ENCODE measurements around the gene SMC5. TPM values are rescaled to one million over a fixed set of nuclear protein-coding genes. Genes with fewer than 3 reads are reported as not detected.
"Not testable (repeated sequence)": the region's sequence is repeated elsewhere in the genome, so short reads cannot be mapped to it uniquely, and the experiment has no call there.

SMC5 gene
- total and polyA plus RNA-seq, 8 donors, result 25.5 to 96.0 (median 74.2) TPM

GRCh38 chr9:70304810-70305209, 46.0 kb downstream of the SMC5 start:
- no peaks in the 10 kb centered on the region for H3K4me1 ChIP-seq
- TF ChIP-seq CTCF (IDR thresholded peaks at IDR 0.05), result no peak
- H3K27ac ChIP-seq, result no peak overlapping the region
- peaks cover 0 to 83% of the 10 kb centered on the region in 2 donors for H3K36me3 ChIP-seq
- DNase-seq (no peak), ATAC-seq (no peak)
- H3K27me3 ChIP-seq, result no peaks in the 10 kb centered on the region
- no peaks in the 10 kb centered on the region for H3K9me3 ChIP-seq
- H3K4me3 ChIP-seq, result no peak overlapping the region
- intact Hi-C loops (cut with DNase I), result no loop called here

GRCh38 chr9:70315389-70315788, 56.6 kb downstream of the SMC5 start:
- intact Hi-C loops (cut with DNase I), result no loop called here
- peaks cover 0 to 85% of the 10 kb centered on the region in 2 donors for H3K36me3 ChIP-seq
- ATAC-seq, result no peak

GRCh38 chr9:70318002-70318401, 59.2 kb downstream of the SMC5 start:
- intact Hi-C loops (cut with DNase I), result no loop called here
- no peak for TF ChIP-seq CTCF (IDR thresholded peaks at IDR 0.05)
- Histone ChIP-seq H3K9me3 (no peaks in the 10 kb centered on the region), H3K4me1 (no peaks in the 10 kb centered on the region), H3K36me3 (peaks cover 0 to 87% of the 10 kb centered on the region in 2 donors), H3K27ac (no peak overlapping the region), H3K27me3 (no peaks in the 10 kb centered on the region), H3K4me3 (no peak overlapping the region)
- ATAC-seq (no peak), DNase-seq (no peak)

More at GRCh38 chr9:70315389-70315788, 56.6 kb downstream of the SMC5 start:
- no peak for TF ChIP-seq CTCF (IDR thresholded peaks at IDR 0.05)
- no peak for DNase-seq
- Histone ChIP-seq H3K9me3 (no peaks in the 10 kb centered on the region), H3K27me3 (no peaks in the 10 kb centered on the region), H3K4me1 (no peaks in the 10 kb centered on the region), H3K4me3 (no peak overlapping the region), H3K27ac (no peak overlapping the region)

- no peak for TF ChIP-seq CTCF (IDR thresholded peaks at IDR 0.05)
- Histone ChIP-seq H3K27ac (no peak overlapping the region), H3K4me3 (no peak overlapping the region), H3K36me3 (peaks cover 0 to 84% of the 10 kb centered on the region in 2 donors), H3K9me3 (no peaks in the 10 kb centered on the region), H3K4me1 (no peaks in the 10 kb centered on the region), H3K27me3 (no peaks in the 10 kb centered on the region)
- ATAC-seq (no peak), DNase-seq (no peak)
- intact Hi-C loops (cut with DNase I), result loop anchor here in 1 of 2 donors (10.0 kb wide), 1 partner anchor 57 kb away; no protein-coding TSS in a partner anchor
These were observed 63.3 kb downstream of the SMC5 start for GRCh38 chr9:70322096-70322495.

GRCh38 chr9:70324963-70325362, 66.2 kb downstream of the SMC5 start:
- intact Hi-C loops (cut with DNase I), result loop anchor here in 1 of 2 donors (10.0 kb wide), 1 partner anchor 60 kb away; no protein-coding TSS in a partner anchor
- Histone ChIP-seq H3K36me3 (peaks cover 0 to 80% of the 10 kb centered on the region in 2 donors), H3K4me3 (no peak overlapping the region), H3K9me3 (peaks cover 0 to 2% of the 10 kb centered on the region in 2 donors), H3K27ac (no peak overlapping the region), H3K4me1 (no peaks in the 10 kb centered on the region), H3K27me3 (no peaks in the 10 kb centered on the region)
- DNase-seq (no peak), ATAC-seq (no peak)
- no peak for TF ChIP-seq CTCF (IDR thresholded peaks at IDR 0.05)

GRCh38 chr9:70328625-70329024, 69.8 kb downstream of the SMC5 start:
- not testable (repeated sequence) for DNase-seq, H3K4me3 ChIP-seq, H3K27ac ChIP-seq, H3K9me3 ChIP-seq, H3K4me1 ChIP-seq, ATAC-seq, H3K27me3 ChIP-seq
- peaks cover 0 to 62% of the 10 kb centered on the region in 2 donors for H3K36me3 ChIP-seq
- intact Hi-C loops (cut with DNase I), result loop anchor here in 1 of 2 donors (10.0 kb wide), 1 partner anchor 64 kb away; no protein-coding TSS in a partner anchor

Measured in left lung (tissue), 10 donors.